H1 (cell line): Measurements from ENCODE around the gene CHD8. TPM values are rescaled to one million over a fixed set of nuclear protein-coding genes. Genes with fewer than 3 reads are reported as not detected.

ENCODE experiments used
- CTCF ChIA-PET: fragments of 300-600 bp; sonication (Branson Sonifier 250); formaldehyde crosslinking; loops from one replicate; lab custom pipeline; 2021; ENCODE audit not compliant: partially characterized antibody; lab: Charles Lee
- POLR2A ChIA-PET: fragments of 300-600 bp; sonication (Branson Sonifier 250); formaldehyde crosslinking; loops from one replicate; lab custom pipeline; 2021; ENCODE audit warnings: inconsistent platforms; ENCODE audit not compliant: partially characterized antibody; lab: Charles Lee
- DNase-seq, 2 experiments: peaks; one replicate each; pipeline versions ENCODE4 v3.0.0 to v3.0.0-alpha.2; 2010 to 2022; ENCODE audit warnings: low spot score in 2 of 2, low read depth in 1 of 2, mixed read lengths in 1 of 2
- FAIRE-seq: peaks from 2 replicates; lab custom pipeline; 2011; peaks lifted over from hg19 to GRCh38; lab: Jason Lieb, UNC
- H2AFZ ChIP-seq: 2 replicates; pipeline ENCODE4 v1.8.1; 2012; ENCODE audit warnings: low read length, inconsistent platforms
- H2AK5ac ChIP-seq: 2 replicates; pipeline ENCODE4 v1.6.1; 2013; ENCODE audit warnings: low read depth, low read length
- H2BK120ac ChIP-seq: replicated peaks from 2 replicates; pipeline ENCODE3; 2013; ENCODE audit warnings: low read depth, low read length, inconsistent platforms
- H2BK12ac ChIP-seq: 2 replicates; pipeline ENCODE4 v1.6.1; 2013; ENCODE audit warnings: low read depth, low read length
- H2BK15ac ChIP-seq: 2 replicates; pipeline ENCODE4 v1.6.1; 2013; ENCODE audit warnings: low read length
- H2BK20ac ChIP-seq: 2 replicates; pipeline ENCODE4 v1.6.1; 2013; ENCODE audit warnings: low read length
- H2BK5ac ChIP-seq: 2 replicates; pipeline ENCODE4 v1.6.1; 2013; ENCODE audit warnings: low read depth, low read length
- H3K14ac ChIP-seq: 2 replicates; pipeline ENCODE4 v1.6.1; 2013; ENCODE audit warnings: inconsistent platforms; ENCODE audit not compliant: insufficient read length
- H3K18ac ChIP-seq: 2 replicates; pipeline ENCODE4 v1.6.1; 2013; ENCODE audit warnings: low read length; ENCODE audit errors: extremely low read depth
- H3K23ac ChIP-seq: 2 replicates; pipeline ENCODE4 v1.6.1; 2013; ENCODE audit warnings: inconsistent platforms; ENCODE audit not compliant: insufficient read length
- H3K23me2 ChIP-seq: 2 replicates; pipeline ENCODE4 v1.6.1; 2013; ENCODE audit warnings: low read depth, low read length
- H3K27ac ChIP-seq: 2 replicates; pipeline ENCODE4 v1.6.1; 2011; ENCODE audit warnings: low read depth, low read length, inconsistent platforms
- H3K27me3 ChIP-seq, 4 experiments: replicated peaks in 1 of 4; 1 replicate in 1 of 4; 2 replicates in 3 of 4; pipeline versions ENCODE4 v1.6.1 to v1.8.1; 2011 to 2013; ENCODE audit warnings: low read length in 3 of 4, mild to moderate bottlenecking in 3 of 4, inconsistent platforms in 2 of 4, mixed read lengths in 2 of 4, moderate library complexity in 1 of 4; ENCODE audit not compliant: control insufficient read depth in 3 of 4, insufficient read depth in 3 of 4; ENCODE audit errors: extremely low read depth in 1 of 4
- H3K36me3 ChIP-seq, 4 experiments: 2 replicates each; pipeline versions ENCODE4 v1.6.1 to v1.8.1; 2011 to 2013; ENCODE audit warnings: mild to moderate bottlenecking in 4 of 4, low read length in 3 of 4, moderate library complexity in 2 of 4, control low read depth in 1 of 4, inconsistent platforms in 1 of 4; ENCODE audit not compliant: insufficient read depth in 4 of 4, control insufficient read depth in 2 of 4
- H3K4ac ChIP-seq: replicated peaks from 2 replicates; pipeline ENCODE3; 2013; ENCODE audit warnings: low read length, low read depth, mixed read lengths, inconsistent platforms; ENCODE audit not compliant: insufficient read length
- H3K4me1 ChIP-seq, 4 experiments: replicated peaks in 1 of 4; 1 replicate in 1 of 4; 2 replicates in 3 of 4; pipeline versions ENCODE4 v1.6.1 to v1.8.1; 2011 to 2013; ENCODE audit warnings: low read length in 3 of 4, inconsistent platforms in 2 of 4, mixed read lengths in 1 of 4; ENCODE audit not compliant: insufficient read depth in 4 of 4, control insufficient read depth in 3 of 4
- H3K4me2 ChIP-seq, 2 experiments: 2 replicates each; pipeline versions ENCODE4 v1.6.1 to v1.8.1; 2011 to 2013; ENCODE audit warnings: low read depth in 2 of 2, low read length in 2 of 2, control low read depth in 1 of 2, inconsistent platforms in 1 of 2, mild to moderate bottlenecking in 1 of 2; ENCODE audit not compliant: insufficient read depth in 1 of 2
- H3K4me3 ChIP-seq, 4 experiments: fragments of 200-600, 300-600 bp in 1 of 4; sonication (generic), shearing (Covaris generic), sonication (Bioruptor Twin) in 1 of 4; 2 replicates each; pipeline versions ENCODE4 v1.5.1 to v1.8.1; 2011 to 2016; ENCODE audit warnings: low read length in 4 of 4, low read depth in 3 of 4, control low read depth in 2 of 4, inconsistent platforms in 2 of 4, mild to moderate bottlenecking in 2 of 4, mixed read lengths in 1 of 4, moderate library complexity in 1 of 4; ENCODE audit not compliant: insufficient read depth in 2 of 4; ENCODE audit errors: extremely low read depth in 1 of 4
- H3K56ac ChIP-seq: replicated peaks from 2 replicates; pipeline ENCODE3; 2013; ENCODE audit warnings: low read depth, mild to moderate bottlenecking, mixed read lengths, low read length, inconsistent platforms; ENCODE audit not compliant: insufficient read length
- H3K79me1 ChIP-seq: 2 replicates; pipeline ENCODE4 v1.6.1; 2013; ENCODE audit warnings: low read depth, low read length, control low read depth
- H3K79me2 ChIP-seq, 2 experiments: 2 replicates each; pipeline versions ENCODE4 v1.6.1 to v1.8.1; 2012 to 2013; ENCODE audit warnings: low read length in 2 of 2, mild to moderate bottlenecking in 2 of 2, inconsistent platforms in 1 of 2; ENCODE audit not compliant: insufficient read depth in 2 of 2, control insufficient read depth in 1 of 2
- H3K9ac ChIP-seq, 4 experiments: replicated peaks in 1 of 4; 1 replicate in 1 of 4; 2 replicates in 3 of 4; pipeline versions ENCODE4 v1.6.1 to v1.8.1; 2011 to 2013; ENCODE audit warnings: low read depth in 3 of 4, low read length in 3 of 4, control low read depth in 2 of 4, mild to moderate bottlenecking in 2 of 4, moderate library complexity in 2 of 4, inconsistent platforms in 1 of 4; ENCODE audit errors: extremely low read depth in 1 of 4
- H3K9me3 ChIP-seq, 2 experiments: 2 replicates each; pipeline versions ENCODE4 v1.6.1 to v1.8.1; 2012 to 2013; ENCODE audit warnings: mild to moderate bottlenecking in 2 of 2, moderate library complexity in 2 of 2, control low read depth in 1 of 2, inconsistent platforms in 1 of 2, low read depth in 1 of 2, low read length in 1 of 2, mixed read lengths in 1 of 2; ENCODE audit not compliant: insufficient read depth in 2 of 2
- H4K20me1 ChIP-seq, 2 experiments: replicated peaks in 1 of 2; 2 replicates each; pipeline versions ENCODE3 to v1.8.1; 2011 to 2013; ENCODE audit warnings: inconsistent platforms in 2 of 2, low read length in 2 of 2, mild to moderate bottlenecking in 1 of 2; ENCODE audit not compliant: insufficient read depth in 2 of 2, control insufficient read depth in 1 of 2
- H4K5ac ChIP-seq: 2 replicates; pipeline ENCODE4 v1.6.1; 2013; ENCODE audit warnings: low read length, low read depth, mixed read lengths, inconsistent platforms; ENCODE audit not compliant: insufficient read length
- H4K8ac ChIP-seq: 2 replicates; pipeline ENCODE4 v1.8.0; 2013; ENCODE audit warnings: mild to moderate bottlenecking, moderate library complexity, low read length, inconsistent platforms; ENCODE audit not compliant: insufficient read depth; ENCODE audit errors: extremely low read depth
- H4K91ac ChIP-seq: replicated peaks from 2 replicates; pipeline ENCODE3; 2013; ENCODE audit warnings: low read length, mixed read lengths, inconsistent platforms; ENCODE audit not compliant: insufficient read length
- BACH1 ChIP-seq: IDR thresholded peaks from 2 replicates; pipeline ENCODE4 v1.6.1; 2012; ENCODE audit warnings: low read length, improper control_type of control experiment
- BCL11A ChIP-seq, 2 experiments: IDR thresholded peaks; one replicate each; pipeline ENCODE4 v1.6.1; 2011; ENCODE audit warnings: low read depth in 2 of 2, low read length in 2 of 2, mild to moderate bottlenecking in 2 of 2
- POLR2AphosphoS5 ChIP-seq: IDR thresholded peaks from 2 replicates; pipeline ENCODE4 v1.6.1; 2011; ENCODE audit warnings: low read depth, low read length
- POU5F1 ChIP-seq: IDR thresholded peaks from 2 replicates; pipeline ENCODE4 v1.6.1; 2011; ENCODE audit warnings: low read depth, mild to moderate bottlenecking, low read length, moderate library complexity
- RNF2 ChIP-seq: fragments of 200-900, 300-1000 bp; sonication (generic); IDR thresholded peaks from 2 replicates; pipeline ENCODE4 v1.7.1; 2016; ENCODE audit warnings: borderline replicate concordance, low read depth, mild to moderate bottlenecking, antibody characterized with exemption, low read length; ENCODE audit not compliant: poor library complexity, severe bottlenecking; ENCODE audit errors: missing control alignments
- SUZ12 ChIP-seq: fragments of 200-600 bp; sonication (generic); IDR thresholded peaks from 2 replicates; pipeline ENCODE4 v1.6.1; 2012; ENCODE audit warnings: mild to moderate bottlenecking, inconsistent platforms, low read length, moderate library complexity, mixed read lengths
- WGBS, 2 experiments: shearing (Covaris generic) in 1 of 2; methylation state at CpG; one replicate each; pipeline versions ENCODE4 v1.1.6 to v1.1.7; 2013 to 2015; ENCODE audit warnings: low lambda C conversion rate in 2 of 2, mixed read lengths in 2 of 2, inconsistent platforms in 1 of 2, low coverage in 1 of 2, missing lambda C conversion rate in 1 of 2; ENCODE audit not compliant: insufficient replicate concordance in 2 of 2, insufficient coverage in 1 of 2, insufficient read length in 1 of 2; ENCODE audit errors: extremely low coverage in 1 of 2, missing lambda C conversion rate in 1 of 2; 5-methylcytosine and 5-hydroxymethylcytosine counted together
- polyA plus RNA-seq, 7 experiments: library from polyadenylated mRNA; depleted of rRNA in 3 of 7; stranded (reverse) in 5 of 7; unstranded in 2 of 7; fragments of >200 nt in 5 of 7; fragments of 200-250 nt in 2 of 7; gene quantifications; 1 replicate in 5 of 7; 2 replicates in 1 of 7; 4 replicates in 1 of 7; pipeline versions ENCODE4 v1.2.1 to v1.2.3, GENCODE V29; 2011 to 2013; ENCODE audit warnings: missing spikeins in 2 of 7, mixed read lengths in 2 of 7
- total RNA-seq: library from RNA; stranded (reverse); fragmentation: NEBNext Ultra II Directional; extraction: Animal tissue kit (Norgen Biotek cat#: 25700); gene quantifications from 2 replicates; pipeline ENCODE4 v1.2.1, GENCODE V29; 2021
- TF ChIP-seq, protein P1 (sequence below): IDR thresholded peaks from 2 replicates; pipeline ENCODE4 v1.6.1; 2012; ENCODE audit warnings: inconsistent platforms

Gene CHD8
- total and polyA plus RNA-seq, 2 of the 8 experiments (the other 6 are each of a cell fraction or from before 2014, with no cell fraction given), result 88.3 to 140 TPM

DNA sequence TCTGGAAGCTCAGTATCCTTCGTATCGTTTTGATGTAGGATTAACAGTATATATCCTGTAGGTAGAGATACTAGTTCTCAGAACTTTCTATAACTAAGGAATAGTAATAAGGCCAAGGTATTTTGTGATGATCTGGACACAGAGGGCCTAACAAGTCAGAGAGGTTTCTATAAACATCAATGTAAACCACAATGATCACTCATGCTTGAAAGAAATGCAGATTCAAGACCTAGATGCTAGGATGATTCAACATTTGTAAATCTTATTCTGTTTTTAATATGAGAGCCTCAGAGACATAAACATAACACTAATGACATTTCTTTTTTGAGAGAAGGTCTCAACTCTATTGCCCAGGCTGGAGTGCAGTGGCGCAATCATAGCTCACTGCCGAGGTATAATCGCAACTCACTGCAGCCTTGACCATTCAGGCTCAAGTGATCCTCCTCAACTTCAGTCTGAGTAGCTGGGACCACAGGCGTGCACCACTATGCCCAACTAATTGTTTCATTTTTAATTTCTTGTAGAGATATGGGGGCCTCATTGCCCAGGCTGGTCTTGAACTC lies 88.3 kb downstream of the CHD8 start:
- Histone ChIP-seq H2BK15ac (no peak overlapping the region), H3K4me3 (no peak overlapping the region), H2BK12ac (no peak overlapping the region), H3K4me2 (no peak overlapping the region), H3K56ac (no peak overlapping the region), H4K8ac (no peak overlapping the region), H3K9ac (no peak overlapping the region), H3K23ac (no peak overlapping the region), H3K27ac (no peak overlapping the region), H3K14ac (no peak overlapping the region), H3K36me3 (peaks cover 33 to 92% (median 80%) of the 10 kb centered on the region in 4 experiments), H3K79me2 (peaks cover 0 to 4% of the 10 kb centered on the region in 2 experiments; a peak in 1 of 4 replicates), H3K79me1 (no peaks in the 10 kb centered on the region), H4K5ac (no peak overlapping the region), H3K27me3 (no peaks in the 10 kb centered on the region), H2BK20ac (no peak overlapping the region), H3K4ac (no peak overlapping the region), H2AK5ac (no peak overlapping the region), H3K4me1 (no peaks in the 10 kb centered on the region), H2BK120ac (no peak overlapping the region), H4K20me1 (peaks cover 0 to 3% of the 10 kb centered on the region in 2 experiments), H3K9me3 (no peaks in the 10 kb centered on the region), H3K23me2 (no peaks in the 10 kb centered on the region), H4K91ac (no peak overlapping the region), H2BK5ac (no peak overlapping the region), H2AFZ (no peak overlapping the region), H3K18ac (no peak overlapping the region)
- ChIA-PET CTCF (no interaction called here), POLR2A (interaction anchor here (0.7 to 1.6 kb wide), 6 partner anchors 13 to 122 kb away, joined by 3 to 5 read pairs (median 3); no protein-coding TSS in a partner anchor)
- no peak for TF ChIP-seq BCL11A (IDR thresholded peaks at IDR 0.05; ENCODE audit: low read depth in 2 of 2, low read length in 2 of 2)
- no peak for TF ChIP-seq POU5F1
- no peak for TF ChIP-seq SUZ12
- TF ChIP-seq RNF2, result no peak
- TF ChIP-seq, protein P1, sequence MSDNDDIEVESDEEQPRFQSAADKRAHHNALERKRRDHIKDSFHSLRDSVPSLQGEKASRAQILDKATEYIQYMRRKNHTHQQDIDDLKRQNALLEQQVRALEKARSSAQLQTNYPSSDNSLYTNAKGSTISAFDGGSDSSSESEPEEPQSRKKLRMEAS, result no peak
- no peak for TF ChIP-seq POLR2AphosphoS5
- no peak for TF ChIP-seq BACH1
- 97% methylated on average over 6 of the region's 6 CpGs; no CpG with 5 or more reads in 1 of the 2 experiments for WGBS, 2 experiments
- no peak for DNase-seq
- FAIRE-seq, result no peak
